T-helper 2 cell treated with Interferon-gamma antibody and Interleukin-4, amounts not matched to agents 100 ng/mL and 5 ng/mL, for 36 hours (primary cell): ENCODE data around the gene PRXL2B. TPM values are rescaled to one million over a fixed set of nuclear protein-coding genes. Genes with fewer than 3 reads are reported as not detected.

Source experiments
- intact Hi-C: fragments of 100-400 bp; cut with micrococcal nuclease; formaldehyde crosslinking; loops from one replicate; pipeline ENCODE4 v1.15.1; 2023
- total RNA-seq: library from RNA; stranded (reverse); gene quantifications from 2 replicates; pipeline ENCODE4 v1.2.3, GENCODE V29; 2022

Gene PRXL2B
- total RNA-seq, 1 donor from 2014 or later, result 22.5 TPM

- intact Hi-C loops, result no loop called here
These were observed 10.2 kb downstream of the PRXL2B start for GRCh38 chr1:2596530-2597333.

DNA sequence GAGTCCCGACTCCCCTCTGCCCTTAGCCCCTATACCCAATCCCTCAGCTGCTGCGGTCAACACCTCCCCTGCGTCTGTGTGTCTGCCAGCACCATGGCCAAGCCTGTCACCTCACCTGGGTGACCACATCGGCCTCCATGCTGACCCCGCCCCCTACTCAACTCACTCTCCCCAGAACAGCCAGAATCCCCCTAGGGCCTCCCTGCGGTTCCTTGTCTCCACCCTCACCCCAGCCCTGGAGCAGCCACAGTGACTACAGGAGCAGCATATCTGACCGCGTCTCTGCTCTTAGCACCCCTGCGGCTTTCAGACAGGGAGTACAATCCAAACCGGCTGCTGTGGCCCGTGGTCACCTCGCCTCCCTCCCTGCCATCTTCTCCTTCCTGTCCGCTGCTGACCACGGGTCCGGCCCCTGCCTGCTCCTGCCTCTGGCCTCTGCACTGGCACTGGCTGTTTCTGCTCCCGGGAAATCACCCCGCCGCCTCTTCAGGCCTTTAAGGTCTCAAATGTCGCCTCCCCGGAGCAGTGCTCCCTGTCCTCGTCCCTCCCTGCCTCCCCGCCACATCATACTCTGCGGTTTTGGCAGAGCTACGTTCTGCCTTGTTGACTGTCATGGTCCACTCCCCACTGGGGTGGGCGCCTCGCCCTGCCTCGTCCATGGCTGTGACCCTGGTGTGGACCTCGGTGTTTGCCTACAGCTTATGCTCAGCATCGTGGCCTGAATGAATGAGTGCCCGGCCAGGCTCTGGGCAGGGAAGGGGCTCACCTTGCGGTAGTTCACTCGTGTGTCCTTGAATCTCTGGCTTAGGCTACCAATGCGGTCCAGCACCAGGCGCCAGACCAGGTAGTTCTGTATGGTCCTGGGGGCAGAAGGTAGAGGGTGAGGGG, 11.1 kb downstream of the PRXL2B start:
- intact Hi-C loops, result no loop called here

DNA sequence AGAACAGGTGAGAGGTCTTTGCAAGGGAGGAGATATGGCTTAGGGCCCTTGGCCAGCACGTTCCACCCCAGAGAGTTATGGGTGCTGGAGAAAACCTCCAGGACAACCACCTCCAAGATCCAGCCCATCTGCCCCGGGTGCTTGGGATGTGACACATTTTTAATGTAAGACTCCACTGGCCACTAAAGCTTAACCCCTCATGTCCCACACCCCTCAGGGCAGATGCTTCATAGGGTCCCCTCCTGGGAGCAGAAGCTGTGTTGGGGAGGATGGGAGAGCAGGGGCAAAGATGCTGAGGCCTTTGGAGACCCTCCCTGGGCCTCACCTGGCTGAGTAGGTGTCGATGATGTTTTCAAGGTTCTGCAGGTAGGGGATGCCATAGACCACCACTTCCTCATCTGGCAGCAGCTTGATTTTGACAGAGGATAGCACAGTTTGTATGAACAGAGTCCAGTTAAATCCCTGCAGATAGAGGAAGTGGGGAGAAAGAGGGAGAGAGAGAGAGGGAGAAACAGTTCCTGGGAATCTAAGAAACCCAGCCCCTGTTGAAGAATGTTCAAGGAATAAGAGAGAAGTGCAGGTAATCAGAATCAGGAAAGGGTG, 11.9 kb downstream of the PRXL2B start:
- intact Hi-C loops, result no loop called here

DNA sequence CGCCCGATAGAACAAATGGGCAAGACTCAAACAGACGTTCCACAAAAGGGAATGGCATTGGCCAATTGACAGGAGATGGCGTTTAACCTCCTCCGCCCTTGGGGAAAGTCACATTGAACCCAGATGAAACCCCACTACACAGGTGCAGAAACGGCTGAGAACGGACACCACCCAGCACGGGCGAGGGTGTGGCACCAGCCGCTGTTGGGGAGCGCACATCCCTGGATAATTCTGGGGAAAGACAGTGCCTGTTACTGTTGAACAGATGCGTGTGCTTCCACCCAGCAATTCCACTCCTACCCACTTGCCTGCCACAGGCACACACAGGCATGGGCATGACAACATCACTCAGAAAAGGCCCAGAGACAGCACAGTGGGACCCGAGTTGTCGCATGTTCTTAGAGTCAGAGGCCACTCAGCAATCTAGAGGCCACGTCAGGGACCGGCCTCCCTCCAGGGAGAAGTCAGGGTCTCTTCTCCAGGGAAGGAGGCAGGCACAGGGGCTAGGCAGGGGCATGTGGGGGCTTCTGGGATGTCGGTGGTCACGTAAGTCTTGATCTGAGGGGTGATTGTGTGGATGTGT, 15.2 kb downstream of the PRXL2B start:
- intact Hi-C loops, result no loop called here

DNA sequence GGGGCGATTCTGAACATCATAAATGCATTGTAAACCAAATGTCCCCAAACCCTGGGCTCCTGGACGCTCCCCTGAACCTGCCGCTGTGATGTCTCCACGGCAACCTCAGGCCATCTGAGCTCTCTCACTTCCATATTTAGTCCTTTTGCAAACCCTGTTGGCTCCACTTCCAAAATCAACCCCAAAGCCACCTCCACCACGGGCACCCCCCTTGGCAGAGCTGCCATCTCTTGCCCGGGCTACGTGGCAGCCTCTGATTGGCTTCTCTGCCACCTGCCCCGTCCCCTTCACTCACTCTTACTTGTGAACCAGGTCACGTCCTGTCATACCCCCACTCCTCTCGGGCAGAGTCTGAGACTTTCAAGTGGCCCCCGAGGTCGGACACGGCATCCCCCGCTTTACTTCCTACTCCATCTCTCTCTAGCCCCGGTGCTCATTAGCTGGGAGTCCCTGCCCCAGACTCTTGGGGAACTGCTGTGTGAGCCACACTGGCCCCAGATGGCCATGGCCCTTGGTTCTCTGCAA, 15.8 kb downstream of the PRXL2B start:
- intact Hi-C loops, result no loop called here

- intact Hi-C loops, result no loop called here
These were observed 16.4 kb downstream of the PRXL2B start for GRCh38 chr1:2602866-2603520.

GRCh38 chr1:2603521-2604155, 17.1 kb downstream of the PRXL2B start:
- intact Hi-C loops, result no loop called here

DNA sequence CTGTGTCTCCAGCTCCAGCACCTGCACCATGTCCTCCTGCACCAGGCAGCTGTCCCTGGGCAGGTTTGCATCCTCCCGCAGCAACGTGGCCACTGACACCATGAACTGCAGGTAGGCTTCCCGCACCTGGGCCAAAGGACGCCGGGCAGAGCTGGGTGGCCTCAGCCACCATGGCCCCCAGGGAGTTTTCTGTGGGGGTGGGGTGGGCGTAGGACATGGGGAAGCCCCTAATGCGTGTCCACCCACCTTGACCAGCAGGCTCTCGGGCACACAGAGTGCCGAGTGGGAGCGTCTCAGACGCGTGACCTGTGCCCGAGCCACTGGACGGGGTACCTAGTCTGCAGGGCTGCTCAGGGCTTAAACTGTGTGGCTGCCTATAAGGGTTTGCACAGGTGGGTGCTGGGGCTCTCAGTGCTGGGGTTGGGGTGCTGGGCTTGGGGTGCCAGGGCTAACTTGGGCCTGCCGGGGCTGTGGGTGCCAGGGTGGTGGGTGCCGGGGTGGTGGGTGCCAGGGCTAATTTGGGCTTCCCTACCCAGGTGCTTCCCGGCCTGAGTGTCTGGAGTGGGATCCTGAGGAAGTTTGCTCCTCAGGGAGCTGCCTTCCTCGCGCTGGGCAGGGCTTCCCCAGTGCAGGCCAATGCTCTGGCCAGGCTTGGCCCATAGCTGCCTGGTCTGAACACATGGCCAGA, 17.7 kb downstream of the PRXL2B start:
- intact Hi-C loops, result no loop called here

- intact Hi-C loops, result no loop called here
These were observed 18.4 kb downstream of the PRXL2B start for GRCh38 chr1:2604844-2605508.

DNA sequence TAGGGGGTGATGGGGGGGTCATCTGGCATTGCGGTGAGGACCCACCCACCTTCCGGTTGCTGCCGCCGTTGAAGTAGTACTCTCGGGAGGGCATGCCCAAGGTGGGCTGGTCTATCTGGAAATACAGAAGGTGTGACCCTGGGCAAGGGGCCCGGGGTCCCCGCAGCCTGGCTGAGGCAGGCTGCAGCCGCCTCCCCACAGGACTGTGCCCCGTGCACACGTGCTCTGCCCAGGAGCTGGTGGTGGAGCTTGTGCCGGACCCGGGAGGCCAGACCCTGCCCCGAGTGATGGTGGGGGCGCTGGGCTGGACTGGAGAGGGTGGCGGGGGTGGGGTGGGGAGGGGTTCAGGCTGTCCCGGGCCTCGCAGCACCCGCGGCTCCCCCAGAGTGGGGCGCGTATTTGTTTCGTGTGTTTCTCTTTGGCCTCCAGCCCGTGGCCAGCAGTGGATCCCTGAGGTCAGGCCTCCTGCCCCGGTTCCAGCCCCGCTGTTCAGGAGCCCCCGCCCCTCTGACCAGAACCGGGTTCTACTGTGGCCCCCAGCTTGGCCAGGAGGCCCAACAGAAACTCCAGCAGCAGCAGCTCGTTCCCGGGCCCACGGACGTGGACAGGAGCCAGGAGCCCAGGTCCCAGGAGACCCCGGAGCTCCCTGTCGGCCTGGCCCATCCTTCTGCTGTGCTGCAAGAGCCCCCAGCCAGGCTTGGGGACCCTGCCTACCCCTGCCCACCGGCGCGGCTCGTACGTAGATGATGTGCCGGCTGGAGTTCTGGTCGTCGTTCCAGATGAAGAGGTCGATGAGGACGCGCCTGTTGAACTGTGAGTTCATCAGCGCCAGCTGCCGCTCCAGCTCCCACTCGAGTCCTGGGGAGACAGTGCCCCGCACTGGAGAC, 19.2 kb downstream of the PRXL2B start:
- intact Hi-C loops, result no loop called here

DNA sequence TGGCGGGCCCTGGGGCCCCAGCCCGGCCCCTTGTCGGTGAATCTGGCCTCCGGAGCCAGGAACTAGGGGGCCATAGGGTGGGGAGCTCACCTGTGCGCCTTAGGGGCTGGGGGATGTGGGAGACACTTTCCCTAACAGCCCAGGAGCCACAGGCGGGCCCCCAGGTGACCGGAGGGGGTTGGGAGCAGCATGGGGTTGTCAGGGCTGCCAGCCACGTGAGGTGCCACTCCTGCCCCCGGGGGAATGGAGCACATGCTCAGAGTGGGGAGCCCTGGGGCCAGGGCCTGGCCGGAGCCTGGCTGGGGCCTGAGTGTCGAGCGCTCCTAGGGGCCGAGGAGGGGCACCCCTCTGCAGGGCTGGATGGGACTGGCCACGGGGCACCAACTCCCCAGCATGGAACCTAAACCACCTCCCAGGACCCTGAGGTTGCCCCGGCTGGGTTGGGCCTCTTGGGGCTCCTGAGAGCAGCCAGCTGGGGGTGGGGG, 19.9 kb downstream of the PRXL2B start:
- intact Hi-C loops, result no loop called here

- intact Hi-C loops, result no loop called here
These were observed 20.5 kb downstream of the PRXL2B start for GRCh38 chr1:2606881-2607621.

DNA sequence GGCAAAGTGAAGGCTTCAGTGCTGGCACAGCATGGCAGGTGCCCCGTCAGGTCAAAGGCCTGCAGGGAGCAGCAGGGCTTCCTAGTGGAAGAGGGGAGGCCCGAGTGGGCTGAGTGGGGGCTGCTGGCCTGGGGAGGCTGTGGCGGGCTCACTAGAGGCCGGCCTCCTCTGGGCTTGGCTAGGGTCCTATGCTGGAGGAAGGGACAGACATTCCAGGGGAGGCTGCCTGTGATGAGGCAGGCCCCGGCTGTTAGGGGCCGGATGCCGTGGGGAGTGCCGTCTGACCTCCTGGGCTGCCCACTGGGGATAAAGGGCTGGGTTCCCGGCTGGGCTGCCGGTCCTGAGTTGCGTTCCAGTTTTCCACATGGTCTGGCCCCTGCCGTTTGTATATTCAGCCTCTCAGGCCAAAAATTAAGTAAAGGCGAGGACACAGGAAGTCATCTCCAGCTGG, 21.1 kb downstream of the PRXL2B start:
- intact Hi-C loops, result no loop called here

DNA sequence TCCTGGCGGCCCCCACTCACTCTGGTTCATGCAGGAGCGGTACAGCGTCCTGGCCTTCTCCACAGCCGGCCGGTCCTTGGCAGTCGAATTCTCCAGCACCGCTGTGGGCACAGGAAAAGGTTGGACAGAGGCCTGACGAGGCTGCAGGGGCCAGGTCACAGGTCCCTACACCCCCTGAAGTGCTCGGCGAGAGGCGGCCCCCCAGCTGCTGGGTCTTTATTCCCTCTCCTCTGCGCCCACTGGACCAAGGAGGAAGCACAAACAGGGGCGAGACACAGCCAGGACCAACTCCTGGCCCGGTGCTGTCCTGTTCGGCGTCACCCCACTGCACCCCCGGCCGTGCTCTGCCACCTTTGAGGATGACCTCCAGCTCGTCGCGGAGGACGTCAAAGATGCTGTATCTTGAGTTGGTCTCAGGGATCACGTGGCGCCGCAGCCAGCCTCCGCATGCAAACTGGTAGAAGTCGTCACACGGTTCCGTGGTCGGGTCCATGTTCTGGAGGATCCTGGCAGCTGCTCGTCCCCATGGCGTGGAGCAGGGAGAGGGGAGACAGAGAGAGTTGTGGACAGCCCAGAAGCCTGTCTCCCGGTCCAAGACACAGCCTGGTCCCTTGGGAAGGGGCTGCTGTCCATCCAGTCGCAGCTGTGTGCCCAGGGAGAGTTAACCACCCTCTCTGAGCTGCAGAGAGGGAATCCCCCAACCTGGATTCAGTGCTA, 22.9 kb downstream of the PRXL2B start:
- intact Hi-C loops, result no loop called here

DNA sequence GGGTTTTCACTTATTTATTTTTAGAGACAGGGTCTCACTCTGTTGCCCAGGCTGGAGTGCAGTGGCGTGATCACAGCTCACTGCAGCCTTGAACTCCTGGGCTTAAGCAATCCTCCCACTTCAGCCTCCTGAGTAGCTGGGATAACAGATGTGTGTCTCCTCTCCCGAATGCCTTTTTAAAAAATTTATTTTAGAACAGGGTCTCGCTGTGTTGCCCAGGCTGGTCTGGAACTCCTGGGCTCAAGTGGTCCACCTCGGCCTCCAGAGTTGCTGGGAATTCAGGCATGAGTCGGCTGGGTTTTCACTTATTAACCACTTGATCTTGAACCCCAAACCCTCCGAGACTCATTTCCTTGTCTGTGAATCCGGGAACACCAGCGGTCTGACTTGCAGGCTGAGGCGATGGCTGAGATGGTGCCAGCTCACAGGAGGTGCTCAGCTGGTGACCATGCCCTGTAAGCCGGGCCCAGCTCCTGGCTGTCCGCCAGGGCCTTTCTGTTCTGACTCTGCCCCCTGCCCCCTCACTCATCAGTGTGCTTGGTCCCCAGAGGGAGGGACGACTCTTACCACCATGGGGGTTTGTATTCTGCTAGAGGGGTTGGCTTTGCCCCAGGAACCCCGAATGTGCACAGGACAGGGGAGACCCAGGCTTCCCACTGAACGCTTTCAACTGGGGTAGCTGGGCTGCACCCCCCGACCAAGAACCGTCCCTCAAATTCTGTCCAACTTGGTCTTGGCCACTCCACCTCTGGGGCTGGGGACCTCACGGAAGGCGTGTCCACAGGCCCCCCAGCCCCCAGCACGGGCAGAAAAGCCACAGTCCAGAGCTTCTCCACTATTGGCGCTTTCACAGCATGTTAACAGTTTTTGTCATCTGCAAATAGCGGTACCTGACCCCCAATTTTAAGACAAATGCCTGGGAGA, 23.7 kb downstream of the PRXL2B start:
- intact Hi-C loops, result no loop called here
